GM18873 (cell line): ENCODE data around the gene RBM22.

Experiments
- ATAC-seq: cut with Tn5 transposase; IDR thresholded peaks from one replicate; pipeline ENCODE4 v1.9.1; 2021; ENCODE audit warnings: mild to moderate bottlenecking, moderate library complexity, moderate number of reproducible peaks; ENCODE audit not compliant: unreplicated experiment, low FRiP score

Gene RBM22

GRCh38 chr5:150674341-150674821, 26.5 kb downstream of the RBM22 start:
- ATAC-seq, result no peak

GRCh38 chr5:150672884-150673275, 28.0 kb downstream of the RBM22 start:
- ATAC-seq, result no peak

DNA sequence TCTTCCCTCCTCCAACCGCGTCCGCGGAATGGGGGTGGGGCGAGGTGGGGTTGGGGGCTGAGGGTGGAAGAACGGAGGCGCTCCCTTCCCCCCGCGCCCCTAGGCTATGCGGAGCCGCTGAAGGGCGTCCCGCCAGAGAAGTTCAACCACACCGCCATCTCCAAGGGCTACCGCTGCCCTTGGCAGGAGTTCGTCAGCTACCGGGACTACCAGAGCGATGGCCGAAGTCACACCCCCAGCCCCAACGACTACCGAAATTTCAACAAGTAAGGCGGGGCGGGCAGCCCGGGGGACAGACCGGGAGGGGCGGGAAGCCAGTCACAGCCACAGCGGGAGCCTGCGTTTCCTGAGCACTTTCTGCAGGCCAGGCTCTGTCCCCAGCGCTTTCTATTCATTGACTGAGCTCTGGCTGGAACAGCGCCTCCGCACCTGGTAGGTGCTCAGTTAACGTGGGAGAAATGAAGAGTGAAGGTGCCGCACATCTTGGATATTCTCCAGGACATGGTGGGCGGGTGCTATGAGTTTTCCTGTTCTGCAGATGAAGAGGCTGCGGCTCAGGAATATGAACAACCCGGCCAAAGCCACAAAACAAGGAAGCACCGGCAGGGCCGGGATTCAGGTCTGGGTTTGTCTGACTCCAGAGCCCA, 28.5 kb downstream of the RBM22 start:
- ATAC-seq, result no peak

DNA sequence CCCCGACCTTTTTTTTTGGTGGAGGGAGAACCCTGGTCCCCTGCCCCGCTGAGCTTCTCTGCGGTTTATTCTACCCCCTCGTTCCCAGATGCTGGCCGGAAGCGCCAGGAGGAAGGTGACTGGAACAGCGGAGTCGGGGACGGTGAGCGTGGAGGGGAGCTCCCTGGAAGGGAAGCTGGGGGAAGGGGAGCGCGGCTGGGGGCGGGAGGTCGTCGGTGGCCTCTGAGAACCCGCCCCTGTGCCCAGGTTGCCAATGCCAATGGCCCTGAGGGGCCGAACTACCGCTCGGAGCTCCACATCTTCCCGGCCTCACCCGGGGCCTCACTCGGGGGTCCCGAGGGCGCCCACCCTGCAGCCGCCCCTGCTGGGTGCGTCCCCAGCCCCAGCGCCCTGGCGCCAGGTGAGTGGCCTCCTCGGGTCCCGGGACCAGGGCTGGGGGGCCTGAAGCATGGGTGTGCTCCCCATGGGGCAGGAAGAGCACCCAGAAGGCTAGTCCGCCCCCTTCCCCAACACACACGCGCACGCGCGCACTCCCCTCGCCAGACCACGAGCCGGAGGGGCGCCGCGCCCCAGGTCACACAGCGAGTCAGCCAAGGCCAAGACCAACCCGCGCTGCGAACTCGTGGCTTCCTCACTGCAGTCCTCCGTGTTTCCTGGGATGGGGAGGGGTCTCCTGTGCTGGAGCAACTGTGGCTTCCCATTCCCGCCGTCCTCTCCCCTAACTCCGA, 29.2 kb downstream of the RBM22 start:
- ATAC-seq, result no peak

GRCh38 chr5:150670948-150671310, 29.9 kb downstream of the RBM22 start:
- no peak for ATAC-seq

DNA sequence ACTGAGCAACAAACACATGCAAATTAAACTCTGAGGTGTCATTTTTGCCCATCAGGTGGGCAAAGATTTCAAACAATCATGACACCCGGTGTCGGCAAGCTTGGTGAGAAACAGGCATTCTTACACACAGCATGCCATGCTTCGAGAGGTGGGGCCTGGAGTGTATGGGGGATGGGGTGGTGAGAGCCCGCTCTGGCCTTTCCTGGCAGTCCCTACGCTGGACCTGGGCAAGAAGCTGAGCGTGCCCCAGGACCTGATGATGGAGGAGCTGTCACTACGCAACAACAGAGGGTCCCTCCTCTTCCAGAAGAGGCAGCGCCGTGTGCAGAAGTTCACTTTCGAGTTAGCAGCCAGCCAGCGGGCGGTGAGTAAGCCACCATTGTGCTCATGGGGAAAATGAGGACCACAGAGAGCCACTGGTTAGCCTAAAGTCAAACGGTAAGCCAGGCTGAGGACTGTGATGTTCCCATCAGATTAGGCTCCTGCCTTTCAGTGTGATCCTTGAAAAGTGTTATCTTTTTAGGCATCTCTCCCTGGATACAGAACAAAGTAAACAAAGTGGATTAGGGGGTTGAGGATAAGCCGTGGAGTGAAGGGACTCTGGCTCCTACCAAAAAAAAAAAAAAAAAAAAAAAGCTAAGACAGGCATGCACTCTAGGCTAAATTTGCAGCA, 30.5 kb downstream of the RBM22 start:
- no peak for ATAC-seq

DNA sequence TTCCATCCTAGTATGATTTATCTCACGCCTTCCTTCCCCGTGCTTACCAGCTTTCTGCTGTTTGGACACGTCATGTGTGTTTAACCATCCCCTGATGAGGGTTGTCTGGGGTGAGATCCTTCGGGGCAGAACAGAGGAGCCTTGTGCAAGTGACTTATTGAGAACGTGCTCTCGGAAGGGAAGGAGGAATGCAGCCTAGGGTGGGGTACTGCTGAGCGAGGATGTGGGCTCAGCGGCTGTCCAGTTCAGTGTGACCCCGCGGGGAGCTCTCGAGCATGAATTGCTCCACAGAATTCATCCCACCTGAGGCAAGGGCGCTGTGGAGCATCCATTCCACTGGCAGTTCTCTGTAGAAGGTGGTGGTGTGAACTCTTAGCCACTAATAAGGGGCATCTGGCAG, 35.8 kb downstream of the RBM22 start:
- ATAC-seq, result no peak

GRCh38 chr5:150663936-150664335, 36.9 kb downstream of the RBM22 start:
- no peak for ATAC-seq

DNA sequence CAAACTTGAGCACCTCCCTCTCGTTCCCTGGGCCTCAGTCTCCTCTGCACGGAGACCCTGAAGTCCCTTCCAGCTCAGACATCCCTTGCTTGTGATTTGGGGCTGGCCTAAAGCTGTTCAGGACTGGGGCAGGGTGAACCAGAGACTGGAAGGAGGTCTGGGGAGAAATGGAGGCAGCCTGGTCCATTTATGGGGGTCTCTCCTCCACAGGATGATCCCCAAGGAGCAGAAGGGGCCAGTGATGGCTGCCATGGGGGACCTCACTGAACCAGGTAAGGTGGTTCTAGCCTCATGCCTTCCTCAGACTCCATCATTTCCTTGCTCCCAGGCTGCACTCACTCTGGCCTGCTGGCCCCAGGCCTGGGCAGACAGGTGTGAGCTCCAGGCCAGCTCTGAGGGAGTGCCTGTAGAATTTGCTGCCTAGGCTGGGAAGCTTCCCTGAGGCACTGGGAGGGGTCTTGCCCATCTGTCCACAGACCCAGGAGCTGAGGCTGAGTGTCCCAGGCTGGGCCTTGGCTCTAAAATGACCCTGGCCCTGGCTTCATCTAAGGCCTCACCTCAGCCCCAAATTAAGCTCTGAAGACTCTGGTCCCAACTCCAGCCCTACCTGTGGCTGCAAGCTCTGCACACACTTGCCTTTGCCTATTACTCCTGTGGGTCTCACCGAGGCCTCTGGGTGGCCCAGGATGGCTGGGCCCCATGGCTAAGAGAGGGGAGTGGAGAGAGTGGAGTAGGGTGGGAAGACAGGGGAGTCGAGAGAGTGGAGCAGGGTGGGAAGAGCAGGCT, 37.9 kb downstream of the RBM22 start:
- no peak for ATAC-seq

GRCh38 chr5:150661821-150662596, 38.9 kb downstream of the RBM22 start:
- ATAC-seq, result no peak

DNA sequence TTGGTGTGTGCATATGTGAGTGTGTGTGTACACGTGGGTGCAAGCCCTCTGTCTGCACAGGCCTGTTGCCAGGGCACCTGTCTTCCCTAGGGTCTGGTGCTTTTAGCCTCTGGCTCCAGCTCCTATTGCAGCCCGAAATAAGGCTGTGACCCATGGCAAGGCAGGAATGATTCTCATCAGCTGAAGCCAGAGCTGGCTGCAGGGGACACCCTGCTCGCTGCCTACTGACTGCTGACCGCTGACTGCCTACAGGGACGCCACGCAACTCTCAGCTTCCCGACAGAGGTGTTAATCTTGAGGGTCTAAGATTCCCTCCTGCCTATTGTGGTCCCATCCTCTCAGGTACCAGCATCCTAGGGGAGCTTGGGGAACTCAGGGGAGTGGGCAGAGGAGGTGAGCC, 39.8 kb downstream of the RBM22 start, which contains the start of gene MYOZ3:
Gene MYOZ3, plus strand, starts transcription at position 166 of the 400 bp plus-strand sequence. CDS start 1,691 bp downstream, outside the sequence.
- ATAC-seq, result no peak

DNA sequence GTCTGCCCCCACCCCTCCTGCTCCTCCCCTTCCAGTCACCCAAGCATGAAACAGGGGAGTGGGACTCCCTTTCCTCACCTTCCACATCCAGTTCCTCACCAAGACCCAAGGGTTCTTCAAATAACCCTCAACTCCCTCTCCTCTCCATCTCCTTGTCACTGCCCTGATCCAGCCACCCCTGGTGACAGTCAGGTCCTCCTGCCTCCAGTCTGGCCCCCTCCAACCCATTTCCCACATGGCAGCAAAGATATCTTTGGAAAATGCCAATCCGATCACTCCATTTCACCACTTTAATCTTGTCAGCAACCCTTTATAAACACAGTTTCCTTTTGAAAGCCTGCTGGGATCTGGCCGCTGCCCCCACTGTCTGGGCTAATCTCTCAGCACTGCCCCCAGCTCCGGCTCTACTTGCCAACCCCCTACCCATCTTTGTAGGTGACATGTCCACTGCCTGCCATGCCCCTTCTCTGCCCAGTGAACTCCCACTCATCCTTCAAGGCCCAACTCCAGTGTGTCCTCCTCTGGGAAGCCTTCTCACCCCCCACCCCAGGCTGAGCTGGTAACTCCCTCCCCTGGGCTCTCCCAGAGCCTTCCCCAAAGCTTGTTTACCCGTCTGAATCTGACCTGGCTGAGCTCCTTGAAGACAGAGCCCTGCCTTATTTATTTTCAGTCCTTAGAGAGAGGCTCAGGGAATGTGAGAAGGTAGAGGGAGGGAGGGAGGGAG, 40.6 kb downstream of the RBM22 start:
- ATAC-seq, result no peak

DNA sequence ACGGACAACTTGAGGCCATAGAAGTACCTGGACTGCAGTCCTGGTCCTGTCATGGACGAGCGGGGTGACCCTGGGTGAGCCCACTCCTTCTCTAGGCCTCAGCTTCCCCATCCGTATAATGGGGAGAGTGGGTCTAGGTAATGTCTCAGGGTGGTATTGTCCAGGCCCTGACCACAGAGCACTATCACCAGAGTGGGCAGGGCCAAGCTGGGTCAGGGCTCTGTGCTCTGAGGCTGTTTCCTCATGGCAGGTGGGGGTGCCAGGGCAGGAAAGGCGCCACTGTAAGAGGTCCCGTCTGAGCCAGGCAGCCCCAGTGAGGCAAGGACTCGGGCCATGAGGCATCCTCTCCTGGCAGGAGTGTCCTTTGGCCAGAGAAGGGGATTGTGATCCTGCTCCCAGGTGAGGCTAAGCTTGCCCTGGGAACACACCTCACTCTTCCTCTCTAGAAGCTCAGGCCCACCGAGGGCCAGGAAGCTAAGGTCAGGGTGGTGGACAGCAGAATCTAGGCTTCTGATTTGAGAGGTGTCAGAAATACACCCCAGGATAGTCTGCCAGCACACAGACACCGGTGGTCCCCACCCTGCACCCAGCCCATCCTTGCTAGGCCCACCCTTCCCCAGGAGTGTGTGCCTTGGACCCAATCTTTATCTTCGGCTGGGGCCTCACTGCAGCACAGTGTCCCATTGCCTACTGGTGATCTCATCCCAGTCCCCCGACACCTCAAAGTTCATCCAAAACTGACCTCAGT, 41.3 kb downstream of the RBM22 start:
- no peak for ATAC-seq

GRCh38 chr5:150658699-150659265, 42.1 kb downstream of the RBM22 start:
- ATAC-seq, result no peak

DNA sequence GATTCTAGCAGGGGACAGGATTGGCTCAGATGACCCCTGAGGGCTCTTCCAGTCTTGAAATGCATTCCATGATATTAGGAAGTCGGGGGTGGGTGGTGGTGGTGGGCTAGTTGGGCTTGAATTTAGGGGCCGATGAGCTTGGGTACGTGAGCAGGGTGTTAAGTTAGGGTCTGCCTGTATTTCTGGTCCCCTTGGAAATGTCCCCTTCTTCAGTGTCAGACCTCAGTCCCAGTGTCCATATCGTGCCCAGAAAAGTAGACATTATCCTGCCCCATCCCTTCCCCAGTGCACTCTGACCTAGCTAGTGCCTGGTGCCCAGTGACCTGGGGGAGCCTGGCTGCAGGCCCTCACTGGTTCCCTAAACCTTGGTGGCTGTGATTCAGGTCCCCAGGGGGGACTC, 42.7 kb downstream of the RBM22 start:
- ATAC-seq, result no peak

DNA sequence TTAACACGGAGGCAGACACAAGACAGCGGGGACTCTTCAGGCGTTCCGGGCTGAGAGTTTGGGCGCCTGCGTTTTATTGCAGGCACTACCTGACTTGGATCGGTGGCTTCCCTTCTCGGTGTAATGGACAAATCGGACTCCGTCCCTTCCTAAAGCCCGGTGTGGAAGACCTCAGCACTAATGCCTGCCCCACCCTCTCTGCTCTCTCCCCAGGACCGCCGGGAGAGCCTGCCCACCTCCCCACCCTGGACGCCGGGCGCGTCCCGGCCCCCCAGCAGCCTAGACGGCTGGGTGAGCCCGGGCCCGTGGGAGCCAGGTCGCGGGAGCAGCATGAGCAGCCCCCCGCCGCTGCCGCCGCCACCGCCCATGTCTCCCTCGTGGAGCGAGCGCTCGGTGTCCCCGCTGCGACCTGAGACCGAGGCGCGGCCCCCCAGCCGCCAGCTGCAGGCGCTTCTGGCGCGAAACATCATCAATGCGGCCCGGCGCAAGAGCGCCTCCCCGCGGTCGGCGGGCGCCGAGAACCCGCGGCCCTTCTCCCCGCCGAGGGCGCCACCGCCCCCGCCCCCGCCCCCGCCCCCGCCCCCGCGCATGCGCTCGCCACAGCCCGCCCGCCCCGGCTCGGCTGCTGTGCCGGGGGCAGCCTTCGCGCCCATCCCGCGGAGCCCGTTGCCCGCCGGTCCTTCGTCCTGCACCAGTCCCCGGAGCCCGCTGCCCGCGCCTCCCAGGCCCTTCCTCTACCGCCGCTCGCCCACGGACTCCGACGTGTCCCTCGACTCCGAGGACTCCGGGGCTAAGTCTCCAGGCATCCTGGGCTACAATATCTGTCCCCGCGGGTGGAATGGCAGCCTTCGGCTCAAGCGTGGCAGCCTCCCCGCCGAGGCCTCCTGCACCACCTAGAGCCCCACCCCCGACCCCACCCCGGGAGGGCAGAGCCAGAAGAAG, 44.4 kb downstream of the RBM22 start:
- no peak for ATAC-seq

DNA sequence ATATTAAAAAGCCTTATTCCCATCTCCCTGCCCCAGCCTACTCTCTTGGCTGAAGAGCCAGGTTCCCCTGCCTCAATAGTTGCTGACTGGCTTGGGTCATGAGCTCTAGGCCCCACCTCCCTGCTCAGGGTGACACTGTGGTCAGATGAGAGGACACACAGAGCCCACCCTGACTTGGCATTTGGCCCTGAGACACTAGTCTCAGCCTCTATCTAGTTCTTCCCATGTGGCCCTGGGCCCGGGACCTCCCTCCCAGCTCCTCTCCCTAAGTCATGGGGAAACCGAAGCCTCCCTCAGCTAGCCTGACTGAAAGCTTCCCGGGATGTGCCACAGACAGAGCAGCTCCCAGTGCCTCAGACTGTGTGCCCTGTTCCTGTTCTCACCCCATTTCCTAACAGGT, 45.6 kb downstream of the RBM22 start:
- no peak for ATAC-seq
